Measurements from ENCODE around the gene RTL1.

RTL1 gene

GRCh38 chr14:100864960-100865681 is 38.4 kb downstream of the RTL1 start:
- DNase-seq = no peak

GRCh38 chr14:100864206-100864605 is 39.3 kb downstream of the RTL1 start:
- no peak for DNase-seq

DNA sequence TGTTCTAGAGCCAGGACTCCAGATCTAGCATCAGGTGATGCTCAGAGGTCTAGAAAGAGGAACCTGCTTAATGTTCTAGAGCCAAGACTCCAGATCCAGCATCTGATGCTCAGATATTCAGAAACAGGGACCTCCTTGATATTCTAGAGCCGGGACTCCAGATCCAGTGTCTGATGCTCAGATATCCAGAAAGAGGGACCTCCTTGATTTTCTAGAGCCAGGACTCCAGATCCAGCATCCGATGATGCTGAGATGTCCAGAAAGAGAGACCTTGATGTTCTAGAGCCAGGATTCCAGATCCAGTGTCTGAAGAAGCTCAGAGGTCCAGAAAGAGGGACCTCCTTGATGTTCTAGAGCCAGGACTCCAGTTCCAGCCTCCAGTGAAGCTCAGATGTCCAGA is 40.7 kb downstream of the RTL1 start:
- no peak for DNase-seq

GRCh38 chr14:100862277-100862676 is 41.2 kb downstream of the RTL1 start:
- no peak for DNase-seq

DNA sequence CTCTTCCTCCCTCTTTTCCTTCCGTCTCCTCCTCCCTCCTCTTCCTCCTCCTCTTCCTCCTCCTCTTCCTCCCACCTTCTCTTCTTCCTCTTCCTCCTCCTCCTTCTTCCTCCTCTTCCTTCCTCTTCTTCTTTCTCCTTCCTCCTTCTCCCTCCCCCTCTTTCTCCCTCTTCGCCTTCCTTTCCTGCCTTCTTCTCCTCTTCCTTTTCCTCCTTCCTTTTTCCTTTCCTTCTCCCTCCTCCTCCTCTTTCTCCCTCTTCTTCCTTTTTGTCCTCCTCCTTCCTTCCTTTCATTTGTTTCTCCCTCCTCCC is 41.6 kb downstream of the RTL1 start:
- DNase-seq = no peak

- DNase-seq = no peak
These were observed 42.2 kb downstream of the RTL1 start for GRCh38 chr14:100861188-100861936.

DNA sequence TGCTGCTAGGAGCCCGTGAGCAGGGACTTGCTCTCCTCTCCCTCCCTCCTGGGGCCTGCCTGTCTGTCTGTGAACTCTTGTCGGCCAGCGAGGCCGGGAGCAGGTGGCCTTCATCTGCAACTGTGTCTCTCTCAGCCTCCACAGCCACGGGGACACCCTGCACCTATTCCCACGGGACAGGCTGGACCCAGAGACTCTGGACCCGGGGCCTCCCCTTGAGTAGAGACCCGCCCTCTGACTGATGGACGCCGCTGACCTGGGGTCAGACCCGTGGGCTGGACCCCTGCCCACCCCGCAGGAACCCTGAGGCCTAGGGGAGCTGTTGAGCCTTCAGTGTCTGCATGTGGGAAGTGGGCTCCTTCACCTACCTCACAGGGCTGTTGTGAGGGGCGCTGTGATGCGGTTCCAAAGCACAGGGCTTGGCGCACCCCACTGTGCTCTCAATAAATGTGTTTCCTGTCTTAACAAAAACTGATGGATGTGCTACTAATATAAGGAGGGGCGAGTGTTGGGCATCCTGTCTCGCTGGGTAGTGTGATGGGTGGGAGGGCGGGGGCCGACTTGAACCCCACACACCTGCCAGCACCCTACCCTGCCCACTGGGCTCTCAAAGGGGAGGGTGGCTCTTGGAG is 42.9 kb downstream of the RTL1 start:
- no peak for DNase-seq

DNA sequence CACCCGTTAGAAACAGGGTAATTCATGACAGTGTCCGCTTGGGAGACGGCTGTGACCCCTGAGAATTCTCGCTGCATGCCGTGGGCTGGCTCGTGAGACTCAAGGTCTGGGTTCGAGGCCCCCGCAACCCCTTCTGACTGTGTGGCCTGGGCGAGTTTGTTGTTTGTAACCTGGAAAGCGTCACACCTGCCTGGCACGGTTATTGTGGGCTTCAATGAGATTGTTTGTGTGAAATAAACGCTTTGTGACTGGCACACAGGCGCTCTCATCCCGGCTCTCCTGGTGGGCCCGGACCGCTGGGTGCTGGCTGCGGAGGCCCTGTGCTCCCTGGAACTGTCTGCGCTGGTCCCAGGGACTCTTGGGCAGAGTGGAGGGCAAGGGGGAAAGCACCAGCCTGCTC is 43.7 kb downstream of the RTL1 start:
- no peak for DNase-seq

DNA sequence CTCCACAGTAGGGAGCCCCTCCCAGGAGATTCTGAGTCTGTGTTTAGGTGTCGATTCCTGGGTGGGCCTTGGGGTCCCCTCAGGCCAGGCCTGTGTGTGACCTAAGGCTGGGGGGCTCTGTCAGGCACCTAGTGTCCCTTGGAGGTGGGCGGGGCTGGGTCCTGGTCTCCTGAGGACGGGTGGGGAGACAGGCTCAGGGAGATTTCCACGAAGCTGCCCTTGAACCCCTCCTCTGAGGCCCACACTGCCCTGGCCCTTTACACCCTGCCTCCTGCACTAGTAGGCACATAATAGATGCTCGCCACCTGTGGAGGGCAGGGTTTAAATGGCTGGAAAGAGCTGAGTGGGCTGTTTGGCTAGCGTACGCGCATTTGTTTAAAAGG is 44.7 kb downstream of the RTL1 start:
- DNase-seq = no peak

GRCh38 chr14:100857923-100858837 is 45.3 kb downstream of the RTL1 start:
- DNase-seq = no peak

DNA sequence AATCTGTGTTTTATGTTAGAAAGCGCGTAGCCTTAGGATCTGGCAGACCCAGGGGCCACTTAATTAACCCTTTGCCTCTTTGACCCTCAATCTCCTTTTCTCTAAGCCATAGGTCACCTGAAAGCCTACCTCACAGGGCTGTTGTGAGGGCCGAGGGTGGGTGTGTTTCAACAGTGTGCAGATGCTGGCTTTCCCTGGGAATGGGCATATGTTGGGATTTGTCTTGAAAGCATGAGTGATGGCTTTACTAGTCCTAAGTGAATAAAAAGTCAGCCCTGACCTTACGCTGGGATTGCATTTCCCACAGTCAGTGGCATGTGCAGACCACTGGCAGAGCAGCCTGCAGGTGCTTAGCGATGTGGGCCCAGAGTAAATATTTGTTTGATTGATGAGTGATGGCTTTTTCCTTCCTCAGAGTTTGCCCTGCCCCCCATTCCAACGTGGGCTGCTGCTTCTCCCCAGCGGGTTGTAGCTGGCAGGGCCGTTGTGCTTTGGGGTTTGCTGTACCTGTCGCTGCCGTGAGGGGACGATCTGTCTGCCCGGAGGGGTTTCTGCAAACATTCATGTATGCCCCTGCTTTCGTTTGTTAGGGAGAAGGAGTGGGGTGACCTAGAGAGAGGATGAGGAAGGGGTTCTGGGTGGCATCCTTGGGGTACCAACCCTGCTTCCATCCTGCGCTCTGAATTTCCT is 46.1 kb downstream of the RTL1 start:
- DNase-seq = no peak

GRCh38 chr14:100856056-100856950 is 47.2 kb downstream of the RTL1 start:
- no peak for DNase-seq

GRCh38 chr14:100855256-100855930 is 48.1 kb downstream of the RTL1 start:
- no peak for DNase-seq

- no peak for DNase-seq
These were observed 49.1 kb downstream of the RTL1 start for GRCh38 chr14:100854435-100854834.

DNA sequence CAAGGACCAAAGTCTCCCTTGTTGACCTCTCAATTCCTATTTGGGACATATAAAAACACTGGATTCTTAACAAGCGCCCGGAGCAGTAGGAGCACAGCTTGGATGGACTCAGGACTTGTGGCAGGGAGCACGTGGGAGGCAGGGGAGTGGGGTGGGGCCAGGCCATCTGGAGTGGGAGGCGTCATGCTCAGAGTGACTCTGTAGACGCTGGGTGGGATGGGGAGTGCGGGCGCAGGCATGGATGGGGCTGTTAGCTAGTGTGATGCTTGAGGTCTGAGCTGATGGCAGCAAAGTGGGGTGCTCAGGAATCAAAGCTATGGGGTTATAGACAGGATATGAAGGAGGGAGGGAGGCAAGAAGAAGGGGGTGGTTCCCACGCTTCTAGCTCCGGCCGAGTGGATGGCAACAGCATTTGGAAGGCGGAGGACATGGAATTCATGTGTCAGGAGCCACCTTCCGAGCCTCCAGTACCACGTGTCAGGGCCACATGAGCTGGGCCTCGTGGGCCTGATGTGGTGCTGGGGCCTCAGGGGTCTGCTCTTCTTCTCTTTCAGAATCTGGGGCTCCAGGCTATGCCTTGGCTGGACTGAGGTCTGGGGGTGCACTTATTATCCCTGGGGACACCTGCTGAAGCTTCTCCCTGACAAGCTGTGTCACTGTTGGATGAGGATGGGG is 51.4 kb downstream of the RTL1 start:
- no peak for DNase-seq

DNA sequence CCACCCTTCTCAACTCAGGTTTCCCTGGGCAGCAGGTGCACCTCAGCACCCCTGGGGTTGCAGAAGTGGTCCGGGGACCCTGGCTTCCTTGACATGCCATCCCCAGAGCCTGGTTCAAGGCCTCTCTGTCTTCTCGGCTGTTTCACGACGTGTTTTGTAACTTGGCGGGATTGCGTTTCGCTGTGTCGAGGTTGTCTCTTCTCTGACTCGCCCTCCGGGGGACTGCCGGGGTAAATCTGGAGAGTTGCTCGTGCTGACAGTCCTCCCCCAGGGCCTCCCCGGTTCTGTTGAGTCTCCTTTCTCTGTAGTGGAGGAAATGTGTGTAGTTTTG is 52.0 kb downstream of the RTL1 start:
- DNase-seq = no peak

DNA sequence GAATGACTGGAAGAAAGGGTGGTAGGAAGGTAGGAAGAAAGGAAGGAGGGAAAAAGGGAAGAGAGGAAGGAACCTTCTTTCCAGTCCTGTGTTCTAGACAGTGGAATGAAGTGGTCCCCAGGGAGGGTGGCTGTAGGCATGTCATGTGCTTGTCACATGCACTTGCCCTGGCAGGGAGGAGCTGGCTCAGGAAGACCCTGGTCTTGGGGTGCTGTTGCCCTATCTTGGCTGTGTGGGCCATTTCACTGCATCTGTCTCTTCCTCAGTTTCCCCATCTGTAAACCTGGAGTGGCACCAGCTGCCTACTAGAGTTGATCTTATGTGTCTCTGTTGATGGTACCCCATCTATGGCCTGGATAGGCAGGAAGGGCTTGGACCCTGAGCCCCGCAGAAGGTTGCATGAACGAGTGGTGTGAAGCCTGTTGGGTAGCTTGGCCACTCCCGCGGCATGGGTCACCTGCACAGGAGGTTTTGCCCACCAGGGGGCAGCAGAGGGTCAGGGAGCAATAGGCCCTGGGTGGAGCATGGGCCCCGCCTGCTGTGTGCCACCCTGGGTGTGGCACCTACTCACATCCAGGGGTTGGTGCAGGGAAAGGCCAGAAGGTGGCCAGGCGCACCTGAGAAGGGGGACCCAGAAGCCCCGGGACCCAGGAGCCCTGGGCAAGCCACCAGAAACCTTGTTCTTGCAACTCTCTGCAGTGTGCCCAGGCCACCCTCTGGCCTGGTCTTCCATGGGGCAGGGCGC is 52.5 kb downstream of the RTL1 start:
- DNase-seq = peak; percentile 67 to 69

DNA sequence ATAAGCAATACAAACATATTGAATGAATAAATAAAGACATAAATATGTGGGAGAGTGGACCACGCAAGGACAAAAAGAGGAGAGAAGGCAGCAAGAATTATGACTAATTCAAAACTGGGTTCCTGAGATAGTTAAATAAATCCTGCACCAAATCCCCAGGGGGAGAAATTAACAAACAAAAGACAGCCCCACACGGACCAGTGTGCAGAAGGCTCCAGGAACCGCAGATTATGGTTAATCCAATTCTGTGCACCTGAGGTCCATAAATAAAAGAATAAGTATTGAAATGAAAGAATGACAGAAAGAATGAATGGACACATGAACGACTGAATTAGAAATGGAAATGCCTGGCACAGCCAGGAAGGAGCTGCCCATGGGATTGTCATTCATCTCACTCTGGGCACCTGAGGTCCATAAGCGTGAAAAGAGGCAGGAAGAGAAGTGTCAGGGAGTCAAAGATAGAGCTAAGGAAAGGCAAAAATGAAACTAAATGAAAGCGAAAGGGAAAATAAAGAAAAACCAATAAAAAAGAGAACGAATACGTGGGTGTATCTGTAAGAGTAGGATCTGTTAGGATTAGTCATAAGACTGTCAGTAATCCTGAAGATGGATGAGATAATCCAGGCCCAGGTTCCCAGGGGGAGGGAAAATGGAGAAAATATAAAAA is 54.3 kb downstream of the RTL1 start:
- no peak for DNase-seq

GRCh38 chr14:100846309-100846859 is 57.1 kb downstream of the RTL1 start:
- no peak for DNase-seq

All from activated CD4-positive, alpha-beta T cell treated with anti-CD3 and anti-CD28 coated beads, Interleukin-2, amount 50 U/mL, for 4 hours (primary cell).